SK-N-SH (cell line): Measurements from ENCODE around the gene ANKRD18A.

ENCODE experiments used
- CTCF ChIP-seq: fragments of 200-600 bp; sonication (generic); IDR thresholded peaks from 2 replicates; pipeline ENCODE4 v1.6.1; 2017; ENCODE audit warnings: antibody characterized with exemption, mild to moderate bottlenecking, moderate library complexity
- ELF1 ChIP-seq: IDR thresholded peaks from 2 replicates; pipeline ENCODE4 v1.4.0; 2012
- EP300 ChIP-seq, 2 experiments: IDR thresholded peaks; 2 replicates each; pipeline versions ENCODE4 v1.4.0 to v1.6.1; 2012; ENCODE audit warnings: borderline replicate concordance in 1 of 2, low read depth in 1 of 2, low read length in 1 of 2
- FOXM1 ChIP-seq: IDR thresholded peaks from 2 replicates; pipeline ENCODE4 v1.4.0; 2012; ENCODE audit warnings: low read depth, mild to moderate bottlenecking
- GABPA ChIP-seq: IDR thresholded peaks from 2 replicates; pipeline ENCODE4 v1.4.0; 2012; ENCODE audit warnings: low read depth, mild to moderate bottlenecking
- MAX ChIP-seq: IDR thresholded peaks from 2 replicates; pipeline ENCODE4 v1.4.0; 2012; ENCODE audit warnings: low read depth
- MXI1 ChIP-seq: IDR thresholded peaks from 2 replicates; pipeline ENCODE4 v1.6.1; 2012; ENCODE audit warnings: mild to moderate bottlenecking, low read depth, low read length, improper control_type of control experiment
- RAD21 ChIP-seq: IDR thresholded peaks from 2 replicates; pipeline ENCODE4 v1.6.1; 2012; ENCODE audit warnings: mild to moderate bottlenecking, low read length
- REST ChIP-seq: IDR thresholded peaks from 2 replicates; pipeline ENCODE4 v1.6.1; 2012; ENCODE audit warnings: mild to moderate bottlenecking, low read depth, low read length, moderate library complexity
- TAF1 ChIP-seq: IDR thresholded peaks from 2 replicates; pipeline ENCODE4 v1.6.1; 2012; ENCODE audit warnings: low read depth, mild to moderate bottlenecking, low read length, moderate library complexity, borderline replicate concordance

- TF ChIP-seq FOXM1: no peak
- TF ChIP-seq REST: no peak
- no peak for TF ChIP-seq MAX
- TF ChIP-seq EP300 (IDR thresholded peaks at IDR 0.05; ENCODE audit: borderline replicate concordance in 1 of 2, low read depth in 1 of 2, low read length in 1 of 2): no peak
- no peak for TF ChIP-seq CTCF
- TF ChIP-seq GABPA: no peak
- TF ChIP-seq MXI1: no peak
- no peak for TF ChIP-seq TAF1
- no peak for TF ChIP-seq ELF1
- TF ChIP-seq RAD21: no peak
Measured at GRCh38 chr9:38652044-38652443, 31.6 kb upstream of the ANKRD18A start.
